Right lobe of liver (tissue), 4 donors: ENCODE measurements around the gene PTPRT.

ENCODE experiments used
- POLR2A ChIP-seq: fragments of 450-650 bp; IDR thresholded peaks from one replicate; pipeline ENCODE4 v1.6.1; 2017; ENCODE audit warnings: antibody characterized with exemption, mild to moderate bottlenecking
- TF ChIP-seq, protein P1 (sequence below), 4 donors: fragments of 200-600 bp in 3 of 4; fragments of 450-650 bp in 1 of 4; IDR thresholded peaks; one replicate each; pipeline versions ENCODE4 v1.5.1 to v1.8.0; 2016 to 2022; ENCODE audit warnings: antibody characterized with exemption in 4 of 4, mild to moderate bottlenecking in 2 of 4
- donor health status: DM: no; HTN: no; CAD: no.
- donor health status: DM: no; HTN: no; CAD: no.
- donor health status: DM: no; HTN: yes; CAD: no.

DNA sequence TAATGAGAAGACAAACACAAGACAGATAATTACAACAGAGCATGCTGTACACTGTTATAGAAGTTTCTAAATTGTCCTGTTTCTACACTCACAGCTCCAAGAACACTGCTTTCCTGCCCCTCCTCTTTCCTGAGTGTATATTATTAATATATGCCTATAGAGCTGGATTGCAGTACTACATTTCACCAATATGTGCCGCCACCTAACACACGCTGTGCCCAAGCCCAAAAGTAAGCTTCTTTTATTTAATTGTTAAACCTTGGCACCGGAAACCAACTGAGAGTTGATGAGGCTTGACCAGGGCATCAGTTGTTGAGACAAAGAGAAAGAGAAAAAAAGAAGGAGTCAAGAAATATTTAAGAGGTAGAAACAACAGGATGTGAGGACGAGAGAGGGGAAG is 16.0 kb upstream of the PTPRT start:
- TF ChIP-seq, protein P1, sequence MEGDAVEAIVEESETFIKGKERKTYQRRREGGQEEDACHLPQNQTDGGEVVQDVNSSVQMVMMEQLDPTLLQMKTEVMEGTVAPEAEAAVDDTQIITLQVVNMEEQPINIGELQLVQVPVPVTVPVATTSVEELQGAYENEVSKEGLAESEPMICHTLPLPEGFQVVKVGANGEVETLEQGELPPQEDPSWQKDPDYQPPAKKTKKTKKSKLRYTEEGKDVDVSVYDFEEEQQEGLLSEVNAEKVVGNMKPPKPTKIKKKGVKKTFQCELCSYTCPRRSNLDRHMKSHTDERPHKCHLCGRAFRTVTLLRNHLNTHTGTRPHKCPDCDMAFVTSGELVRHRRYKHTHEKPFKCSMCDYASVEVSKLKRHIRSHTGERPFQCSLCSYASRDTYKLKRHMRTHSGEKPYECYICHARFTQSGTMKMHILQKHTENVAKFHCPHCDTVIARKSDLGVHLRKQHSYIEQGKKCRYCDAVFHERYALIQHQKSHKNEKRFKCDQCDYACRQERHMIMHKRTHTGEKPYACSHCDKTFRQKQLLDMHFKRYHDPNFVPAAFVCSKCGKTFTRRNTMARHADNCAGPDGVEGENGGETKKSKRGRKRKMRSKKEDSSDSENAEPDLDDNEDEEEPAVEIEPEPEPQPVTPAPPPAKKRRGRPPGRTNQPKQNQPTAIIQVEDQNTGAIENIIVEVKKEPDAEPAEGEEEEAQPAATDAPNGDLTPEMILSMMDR (IDR thresholded peaks at IDR 0.05): no peak
- no peak for TF ChIP-seq POLR2A
